ENCODE results near the gene FAM162A.

FAM162A gene

DNA sequence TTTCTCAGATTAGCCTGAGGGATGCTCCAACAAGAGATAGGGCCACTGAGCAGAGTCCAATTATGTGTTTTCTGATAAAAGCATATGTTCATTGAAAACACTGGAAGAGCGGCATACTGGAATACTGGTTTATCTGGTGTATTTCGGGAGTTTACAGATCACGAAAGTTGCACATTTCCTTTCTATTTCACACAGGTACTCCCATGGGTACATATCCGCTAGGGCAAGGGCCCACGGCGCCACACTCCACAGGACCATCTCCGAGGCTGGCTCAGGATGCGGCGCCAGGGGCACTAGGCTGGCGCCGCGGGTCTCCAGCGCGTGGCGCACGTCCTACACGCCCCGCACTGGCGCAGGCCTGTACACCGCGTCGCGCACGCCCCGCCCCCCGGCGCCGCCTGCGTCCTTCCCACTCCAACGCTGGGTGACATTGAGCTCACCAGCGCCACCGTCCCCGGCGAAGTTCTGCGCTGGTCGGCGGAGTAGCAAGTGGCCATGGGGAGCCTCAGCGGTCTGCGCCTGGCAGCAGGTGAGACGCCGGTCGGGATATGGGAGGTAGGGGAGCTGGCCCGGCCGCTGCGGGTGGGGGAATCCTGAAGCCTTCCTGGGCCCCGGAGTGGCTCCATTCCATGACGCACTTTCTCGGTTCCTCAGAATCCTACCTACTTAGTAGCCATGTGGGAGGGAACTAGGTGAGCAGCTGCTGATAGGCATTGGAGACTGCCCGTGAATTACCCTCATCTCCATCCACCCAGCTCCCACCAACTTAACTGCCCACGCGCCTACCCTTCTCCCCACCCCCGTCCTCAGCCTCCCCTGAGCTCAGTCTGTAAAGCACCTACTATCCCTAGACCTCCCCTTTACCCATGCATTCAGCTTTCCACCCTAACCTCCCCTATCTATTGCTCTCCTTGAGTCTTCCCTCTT, at the start of gene FAM162A:
Gene FAM162A (plus strand): TSS at position 412 of the 927 bp plus-strand sequence. CDS start 84 bp downstream, at position 496.
- Mint-ChIP-seq H3K36me3 (peaks cover 15% of the 10 kb centered on the region), H3K9me3 (no peaks in the 10 kb centered on the region), H3K4me1 (peaks cover 72% of the 10 kb centered on the region), H3K27me3 (no peaks in the 10 kb centered on the region), H3K27ac (peak within 1 kb of the TSS; percentile 96), H3K4me3 (peak within 1 kb of the TSS; percentile 93)
- peak; percentile 96 for DNase-seq
- CTCF ChIA-PET = interaction anchor here (0.9 to 2.3 kb wide), 18 partner anchors 9 to 839 kb away, joined by 3 to 16 read pairs (median 5); partner anchors contain the start of genes POLQ and WDR5B

DNA sequence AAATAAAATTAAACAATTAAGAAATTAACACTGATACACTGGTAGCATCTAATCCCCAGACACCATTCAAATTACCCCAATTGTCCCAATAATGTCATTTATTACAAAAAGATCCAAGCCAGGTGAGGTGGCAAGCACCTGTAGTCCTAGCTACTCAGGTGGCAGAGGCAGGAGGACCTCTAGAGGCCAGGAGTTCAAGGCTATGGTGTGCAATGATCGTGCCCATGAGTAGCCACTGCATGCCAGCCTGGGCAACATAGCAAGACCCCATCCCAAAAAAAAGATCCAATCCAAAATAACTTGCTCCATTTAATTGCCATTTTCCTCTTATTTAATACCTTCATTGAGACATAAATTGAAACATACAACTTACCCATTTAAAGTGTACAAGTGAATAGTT, 41.2 kb upstream of the FAM162A start:
- H3K27ac Mint-ChIP-seq = no peak overlapping the region
- no peaks in the 10 kb centered on the region for H3K36me3 Mint-ChIP-seq
- H3K9me3 Mint-ChIP-seq = no peaks in the 10 kb centered on the region
- H3K27me3 Mint-ChIP-seq = peaks cover 5% of the 10 kb centered on the region
- no peaks in the 10 kb centered on the region for H3K4me1 Mint-ChIP-seq
- H3K4me3 Mint-ChIP-seq = no peak overlapping the region
- CTCF ChIA-PET = no interaction called here
- no peak for DNase-seq

DNA sequence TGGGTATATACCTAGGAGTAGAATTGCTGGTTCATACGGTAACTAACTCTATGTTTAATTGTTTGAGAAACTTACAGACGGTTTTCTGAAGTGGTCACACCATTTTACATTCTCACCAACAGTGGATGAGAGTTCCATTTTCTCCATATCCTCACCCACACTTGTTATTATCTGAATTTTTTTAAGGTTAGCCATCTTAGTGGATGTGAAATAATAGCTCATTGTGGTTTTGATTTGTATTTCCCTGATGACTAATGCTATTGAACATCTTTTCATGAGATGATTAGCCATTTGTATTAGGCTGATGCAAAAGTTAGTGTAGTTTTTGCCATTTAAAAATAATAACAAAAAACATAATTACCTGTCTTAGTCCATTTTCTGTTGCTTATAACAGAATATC, 40.3 kb upstream of the FAM162A start:
- no peaks in the 10 kb centered on the region for H3K9me3 Mint-ChIP-seq
- CTCF ChIA-PET = no interaction called here
- no peak overlapping the region for H3K4me3 Mint-ChIP-seq
- H3K27me3 Mint-ChIP-seq = peaks cover 4% of the 10 kb centered on the region
- no peaks in the 10 kb centered on the region for H3K36me3 Mint-ChIP-seq
- H3K4me1 Mint-ChIP-seq = no peaks in the 10 kb centered on the region
- no peak for DNase-seq
- H3K27ac Mint-ChIP-seq = no peak overlapping the region

- Mint-ChIP-seq H3K4me1 (no peaks in the 10 kb centered on the region), H3K9me3 (no peaks in the 10 kb centered on the region), H3K27ac (no peak overlapping the region), H3K36me3 (no peaks in the 10 kb centered on the region), H3K27me3 (no peaks in the 10 kb centered on the region), H3K4me3 (no peak overlapping the region)
- CTCF ChIA-PET = interaction anchor here (0.6 to 2.0 kb wide), 3 partner anchors 43 to 780 kb away, joined by 3 to 5 read pairs (median 5); no protein-coding TSS in a partner anchor
- DNase-seq = no peak
Measured at GRCh38 chr3:122349171-122349570, 34.8 kb upstream of the FAM162A start.

DNA sequence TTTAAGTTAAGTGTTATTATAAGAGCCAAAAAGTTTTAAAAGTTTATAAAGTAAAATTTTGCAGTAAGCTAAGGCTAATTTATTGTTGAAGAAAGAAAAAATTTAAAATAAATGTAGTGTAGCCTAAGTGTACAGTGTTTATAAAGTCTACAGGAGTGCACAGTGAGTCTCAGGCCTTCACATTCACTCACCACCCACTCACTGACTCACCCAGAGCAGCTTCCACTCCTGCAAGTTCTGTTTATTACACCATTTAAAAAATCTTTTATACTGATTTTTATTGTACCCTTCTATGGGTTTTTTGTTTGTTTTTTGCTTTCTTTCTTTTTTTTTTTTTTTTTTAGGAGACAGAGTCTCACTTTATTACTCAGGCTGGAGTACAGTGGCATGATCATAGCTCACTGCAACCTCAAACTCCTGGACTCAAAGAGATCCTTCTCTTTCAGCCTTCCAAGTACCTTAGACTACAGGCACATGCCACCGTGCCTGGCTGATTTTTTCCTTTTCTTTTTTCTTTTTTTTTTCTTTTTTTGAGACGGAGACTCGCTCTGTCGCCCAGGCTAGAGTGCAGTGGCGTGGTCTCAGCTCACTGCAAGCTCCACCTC, 33.1 kb upstream of the FAM162A start:
- no peak overlapping the region for H3K27ac Mint-ChIP-seq
- H3K27me3 Mint-ChIP-seq = no peaks in the 10 kb centered on the region
- DNase-seq = no peak
- H3K4me1 Mint-ChIP-seq = no peaks in the 10 kb centered on the region
- H3K36me3 Mint-ChIP-seq = no peaks in the 10 kb centered on the region
- CTCF ChIA-PET = interaction anchor here (0.9 to 1.1 kb wide), 2 partner anchors 45 to 249 kb away, joined by 3 to 4 read pairs; no protein-coding TSS in a partner anchor
- no peaks in the 10 kb centered on the region for H3K9me3 Mint-ChIP-seq
- no peak overlapping the region for H3K4me3 Mint-ChIP-seq

- no peak overlapping the region for H3K4me3 Mint-ChIP-seq
- no peak for DNase-seq
- H3K27ac Mint-ChIP-seq = no peak overlapping the region
- H3K9me3 Mint-ChIP-seq = no peaks in the 10 kb centered on the region
- CTCF ChIA-PET = no interaction called here
- H3K4me1 Mint-ChIP-seq = no peaks in the 10 kb centered on the region
- H3K36me3 Mint-ChIP-seq = no peaks in the 10 kb centered on the region
- no peaks in the 10 kb centered on the region for H3K27me3 Mint-ChIP-seq
Measured at GRCh38 chr3:122351612-122352011, 32.4 kb upstream of the FAM162A start.

- H3K4me3 Mint-ChIP-seq = no peak overlapping the region
- no peaks in the 10 kb centered on the region for H3K4me1 Mint-ChIP-seq
- CTCF ChIA-PET = interaction anchor here (1.4 to 1.9 kb wide), 3 partner anchors 47 to 253 kb away, joined by 5 to 18 read pairs (median 5); no protein-coding TSS in a partner anchor
- H3K27me3 Mint-ChIP-seq = no peaks in the 10 kb centered on the region
- no peak overlapping the region for H3K27ac Mint-ChIP-seq
- DNase-seq = no peak
- H3K36me3 Mint-ChIP-seq = no peaks in the 10 kb centered on the region
- no peaks in the 10 kb centered on the region for H3K9me3 Mint-ChIP-seq
Measured at GRCh38 chr3:122353215-122353614, 30.8 kb upstream of the FAM162A start.

DNA sequence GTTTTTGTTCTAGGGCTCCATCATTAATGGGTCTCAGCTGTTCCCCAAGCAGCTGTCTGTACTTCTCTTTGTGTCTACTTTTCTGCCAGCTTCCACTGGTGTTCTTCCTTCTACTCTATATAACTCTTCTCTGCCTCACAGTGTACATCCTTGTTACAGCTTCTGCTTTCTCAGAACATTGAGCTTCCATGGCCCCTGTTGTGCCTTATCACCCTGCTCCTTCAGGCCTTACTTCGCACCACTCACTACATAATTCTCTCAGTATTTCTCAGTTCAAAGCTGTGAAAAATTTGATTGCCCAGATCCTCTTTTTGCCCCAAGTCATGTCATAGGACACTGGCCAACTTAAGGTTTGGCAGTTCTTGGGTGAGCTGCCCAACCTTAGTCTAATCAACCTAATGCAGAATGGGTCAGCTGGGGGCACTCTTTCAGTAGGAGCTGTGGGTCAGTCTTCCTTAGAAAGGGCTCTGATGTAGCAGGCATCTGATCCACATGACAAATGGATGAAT, 30.0 kb upstream of the FAM162A start:
- H3K36me3 Mint-ChIP-seq = peaks cover 7% of the 10 kb centered on the region
- CTCF ChIA-PET = interaction anchor here (1.4 to 1.9 kb wide), 3 partner anchors 48 to 254 kb away, joined by 5 to 18 read pairs (median 5); no protein-coding TSS in a partner anchor
- H3K27ac Mint-ChIP-seq = no peak overlapping the region
- peaks cover 7% of the 10 kb centered on the region for H3K4me1 Mint-ChIP-seq
- H3K27me3 Mint-ChIP-seq = no peaks in the 10 kb centered on the region
- no peak overlapping the region for H3K4me3 Mint-ChIP-seq
- no peak for DNase-seq
- no peaks in the 10 kb centered on the region for H3K9me3 Mint-ChIP-seq

- CTCF ChIA-PET = interaction anchor here (1.5 to 4.3 kb wide), 3 partner anchors 33 to 255 kb away, joined by 6 to 43 read pairs (median 10); no protein-coding TSS in a partner anchor
- Mint-ChIP-seq H3K27ac (no peak overlapping the region), H3K36me3 (peaks cover 7% of the 10 kb centered on the region), H3K4me3 (no peak overlapping the region), H3K4me1 (peaks cover 9% of the 10 kb centered on the region), H3K27me3 (no peaks in the 10 kb centered on the region), H3K9me3 (no peaks in the 10 kb centered on the region)
- DNase-seq = no peak
Measured at GRCh38 chr3:122355612-122356011, 28.4 kb upstream of the FAM162A start.

GRCh38 chr3:122356402-122356801, 27.6 kb upstream of the FAM162A start:
- Mint-ChIP-seq H3K27ac (no peak overlapping the region), H3K9me3 (no peaks in the 10 kb centered on the region), H3K4me3 (no peak overlapping the region), H3K27me3 (no peaks in the 10 kb centered on the region), H3K4me1 (peaks cover 9% of the 10 kb centered on the region), H3K36me3 (peaks cover 7% of the 10 kb centered on the region)
- DNase-seq = peak; percentile 58
- CTCF ChIA-PET = interaction anchor here (0.9 to 4.3 kb wide), 4 partner anchors 33 to 256 kb away, joined by 3 to 43 read pairs (median 8); no protein-coding TSS in a partner anchor

DNA sequence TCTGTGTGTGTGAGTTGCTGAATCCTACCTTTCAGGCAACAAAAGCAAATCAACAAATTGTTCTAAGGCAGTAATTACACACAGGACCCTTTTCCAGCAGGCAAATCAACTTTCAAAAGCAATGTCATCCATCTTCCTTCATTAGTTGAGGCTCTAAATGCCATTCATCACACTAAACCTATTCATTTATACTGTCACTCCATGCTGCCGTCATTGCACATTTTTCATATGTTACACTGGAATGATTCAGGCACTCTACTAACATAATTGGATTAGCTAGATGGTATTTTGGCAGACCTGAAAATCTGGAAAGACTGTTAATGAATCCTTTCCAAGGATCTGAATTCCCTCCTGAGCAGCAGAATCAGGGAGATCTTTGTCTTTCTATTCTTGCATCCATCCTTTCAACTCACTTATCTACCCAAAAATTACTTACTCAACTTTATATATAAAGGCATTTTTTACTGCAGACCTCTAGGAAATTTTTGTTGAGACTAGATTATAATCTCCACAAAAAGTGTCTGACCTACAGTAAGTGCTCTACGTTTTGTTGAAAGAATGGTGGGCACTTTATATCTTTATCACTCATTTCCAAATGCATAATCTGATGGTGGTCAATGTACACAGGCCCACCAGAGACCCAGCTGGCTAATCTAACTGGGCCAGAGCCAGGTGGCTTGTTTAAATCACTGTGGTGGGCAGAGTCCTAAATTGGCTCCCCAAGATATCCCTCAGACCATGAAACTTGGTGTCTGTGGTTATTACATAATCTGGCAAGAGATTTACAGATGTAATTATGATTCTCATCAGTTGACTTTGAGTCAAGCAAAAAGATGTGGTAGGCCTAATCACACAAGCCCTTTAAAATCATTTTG, 25.9 kb upstream of the FAM162A start:
- Mint-ChIP-seq H3K36me3 (peaks cover 11% of the 10 kb centered on the region), H3K9me3 (no peaks in the 10 kb centered on the region), H3K4me3 (no peak overlapping the region), H3K4me1 (peaks cover 9% of the 10 kb centered on the region), H3K27me3 (no peaks in the 10 kb centered on the region), H3K27ac (no peak overlapping the region)
- DNase-seq = no peak
- CTCF ChIA-PET = interaction anchor here (0.8 to 4.3 kb wide), 3 partner anchors 45 to 257 kb away, joined by 3 to 43 read pairs (median 10); no protein-coding TSS in a partner anchor

GRCh38 chr3:122358703-122359032, 25.3 kb upstream of the FAM162A start:
- peaks cover 9% of the 10 kb centered on the region for H3K4me1 Mint-ChIP-seq
- peaks cover 15% of the 10 kb centered on the region for H3K36me3 Mint-ChIP-seq
- no peaks in the 10 kb centered on the region for H3K27me3 Mint-ChIP-seq
- no peaks in the 10 kb centered on the region for H3K9me3 Mint-ChIP-seq
- H3K4me3 Mint-ChIP-seq = no peak overlapping the region
- DNase-seq = no peak
- CTCF ChIA-PET = interaction anchor here (0.8 to 4.3 kb wide), 3 partner anchors 26 to 52 kb away, joined by 3 to 43 read pairs (median 5); partner anchors contain the start of gene FAM162A
- no peak overlapping the region for H3K27ac Mint-ChIP-seq

GRCh38 chr3:122362026-122362425, 22.0 kb upstream of the FAM162A start:
- CTCF ChIA-PET = interaction anchor here (1.1 kb wide), 1 partner anchor 56 kb away, joined by 3 read pairs; no protein-coding TSS in a partner anchor

More at GRCh38 chr3:122362026-122362425, 22.0 kb upstream of the FAM162A start:
- no peak for DNase-seq
- Mint-ChIP-seq H3K27me3 (no peaks in the 10 kb centered on the region), H3K4me3 (no peak overlapping the region), H3K27ac (no peak overlapping the region), H3K4me1 (peaks cover 16% of the 10 kb centered on the region), H3K9me3 (no peaks in the 10 kb centered on the region), H3K36me3 (peaks cover 24% of the 10 kb centered on the region)
